ENCODE measurements around the gene NECTIN3.

DNA sequence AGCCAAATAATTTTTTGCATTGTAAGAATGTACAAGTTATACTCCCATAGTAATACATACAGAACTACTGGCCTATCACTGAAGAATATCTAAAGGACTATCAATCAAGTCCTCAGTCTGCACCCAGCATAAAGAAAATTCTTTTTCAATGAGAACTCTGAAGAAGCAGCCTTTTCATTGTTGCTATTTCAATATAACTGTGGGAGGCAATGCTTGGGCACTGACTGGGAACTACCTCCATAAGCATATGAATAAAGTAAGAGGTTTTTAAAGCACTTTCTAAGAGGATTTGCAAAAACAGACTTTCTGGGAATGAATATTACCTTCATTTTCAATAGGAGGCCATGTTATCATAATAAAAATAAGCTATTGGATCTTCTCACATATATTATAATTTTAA is 24.6 kb upstream of the NECTIN3 start:
- TF ChIP-seq POLR2A (IDR thresholded peaks at IDR 0.05; ENCODE audit: low read length) (no peak), SMC3 (IDR thresholded peaks at IDR 0.05) (no peak), RNF2 (IDR thresholded peaks at IDR 0.05; ENCODE audit: borderline replicate concordance, low read depth) (no peak), RAD21 (conservative IDR thresholded peaks at IDR 0.05 in 1 of 2, IDR thresholded peaks at IDR 0.05 in 1 of 2) (no peak), GATA3 (IDR thresholded peaks at IDR 0.05; ENCODE audit: borderline replicate concordance) (no peak), PHF8 (IDR thresholded peaks at IDR 0.05; ENCODE audit: borderline replicate concordance, low read depth) (no peak)
- TF ChIP-seq, protein P1, sequence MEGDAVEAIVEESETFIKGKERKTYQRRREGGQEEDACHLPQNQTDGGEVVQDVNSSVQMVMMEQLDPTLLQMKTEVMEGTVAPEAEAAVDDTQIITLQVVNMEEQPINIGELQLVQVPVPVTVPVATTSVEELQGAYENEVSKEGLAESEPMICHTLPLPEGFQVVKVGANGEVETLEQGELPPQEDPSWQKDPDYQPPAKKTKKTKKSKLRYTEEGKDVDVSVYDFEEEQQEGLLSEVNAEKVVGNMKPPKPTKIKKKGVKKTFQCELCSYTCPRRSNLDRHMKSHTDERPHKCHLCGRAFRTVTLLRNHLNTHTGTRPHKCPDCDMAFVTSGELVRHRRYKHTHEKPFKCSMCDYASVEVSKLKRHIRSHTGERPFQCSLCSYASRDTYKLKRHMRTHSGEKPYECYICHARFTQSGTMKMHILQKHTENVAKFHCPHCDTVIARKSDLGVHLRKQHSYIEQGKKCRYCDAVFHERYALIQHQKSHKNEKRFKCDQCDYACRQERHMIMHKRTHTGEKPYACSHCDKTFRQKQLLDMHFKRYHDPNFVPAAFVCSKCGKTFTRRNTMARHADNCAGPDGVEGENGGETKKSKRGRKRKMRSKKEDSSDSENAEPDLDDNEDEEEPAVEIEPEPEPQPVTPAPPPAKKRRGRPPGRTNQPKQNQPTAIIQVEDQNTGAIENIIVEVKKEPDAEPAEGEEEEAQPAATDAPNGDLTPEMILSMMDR (IDR thresholded peaks at IDR 0.05): no peak
- TF ChIP-seq, protein P2, sequence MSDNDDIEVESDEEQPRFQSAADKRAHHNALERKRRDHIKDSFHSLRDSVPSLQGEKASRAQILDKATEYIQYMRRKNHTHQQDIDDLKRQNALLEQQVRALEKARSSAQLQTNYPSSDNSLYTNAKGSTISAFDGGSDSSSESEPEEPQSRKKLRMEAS (IDR thresholded peaks at IDR 0.05): no peak
- TF ChIP-seq, protein P3, sequence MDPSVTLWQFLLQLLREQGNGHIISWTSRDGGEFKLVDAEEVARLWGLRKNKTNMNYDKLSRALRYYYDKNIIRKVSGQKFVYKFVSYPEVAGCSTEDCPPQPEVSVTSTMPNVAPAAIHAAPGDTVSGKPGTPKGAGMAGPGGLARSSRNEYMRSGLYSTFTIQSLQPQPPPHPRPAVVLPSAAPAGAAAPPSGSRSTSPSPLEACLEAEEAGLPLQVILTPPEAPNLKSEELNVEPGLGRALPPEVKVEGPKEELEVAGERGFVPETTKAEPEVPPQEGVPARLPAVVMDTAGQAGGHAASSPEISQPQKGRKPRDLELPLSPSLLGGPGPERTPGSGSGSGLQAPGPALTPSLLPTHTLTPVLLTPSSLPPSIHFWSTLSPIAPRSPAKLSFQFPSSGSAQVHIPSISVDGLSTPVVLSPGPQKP (IDR thresholded peaks at IDR 0.05; ENCODE audit: low read depth, low read length): no peak
